ENCODE data around the gene LTA4H.
A peak's percentile ranks its signal among the peaks of the same experiment; 100 is the strongest.
"Not testable (repeated sequence)": the region's sequence is repeated elsewhere in the genome, so short reads cannot be mapped to it uniquely, and the experiment has no call there.

The LTA4H gene

GRCh38 chr12:96069511-96070231 is 34.3 kb upstream of the LTA4H start:
- no peak for DNase-seq (ENCODE audit: low read depth, low spot score)
- Histone ChIP-seq H3K4me3 (ENCODE audit: low read length) (no peak overlapping the region), H3K4me1 (ENCODE audit: control insufficient read depth, insufficient read depth, low read length) (no peaks in the 10 kb centered on the region), H3K27me3 (ENCODE audit: control insufficient read depth, insufficient read depth, low read length) (no peaks in the 10 kb centered on the region), H3K27ac (ENCODE audit: low read length) (no peak overlapping the region), H3K9me3 (ENCODE audit: control insufficient read depth, insufficient read depth, low read length) (no peaks in the 10 kb centered on the region), H3K36me3 (ENCODE audit: control insufficient read depth, insufficient read depth, low read length) (no peaks in the 10 kb centered on the region)
- WGBS (ENCODE audit: insufficient coverage, insufficient read length), result no CpG with 5 or more reads among the region's 7 CpGs

- Histone ChIP-seq H3K27me3 (ENCODE audit: control insufficient read depth, insufficient read depth, low read length) (no peaks in the 10 kb centered on the region), H3K4me3 (ENCODE audit: low read length) (no peak overlapping the region), H3K27ac (ENCODE audit: low read length) (no peak overlapping the region), H3K9me3 (ENCODE audit: control insufficient read depth, insufficient read depth, low read length) (no peaks in the 10 kb centered on the region), H3K4me1 (ENCODE audit: control insufficient read depth, insufficient read depth, low read length) (no peaks in the 10 kb centered on the region), H3K36me3 (ENCODE audit: control insufficient read depth, insufficient read depth, low read length) (no peaks in the 10 kb centered on the region)
- no CpG with 5 or more reads among the region's 2 CpGs for WGBS (ENCODE audit: insufficient coverage, insufficient read length)
- DNase-seq (ENCODE audit: low read depth, low spot score), result no peak
Measured at GRCh38 chr12:96068636-96069035, 33.2 kb upstream of the LTA4H start.

GRCh38 chr12:96068111-96068510 is 32.7 kb upstream of the LTA4H start:
- no CpG with 5 or more reads among the region's 5 CpGs for WGBS (ENCODE audit: insufficient coverage, insufficient read length)
- no peaks in the 10 kb centered on the region for H3K36me3 ChIP-seq (ENCODE audit: control insufficient read depth, insufficient read depth, low read length)
- H3K4me3 ChIP-seq (ENCODE audit: low read length), result no peak overlapping the region
- no peak for DNase-seq (ENCODE audit: low read depth, low spot score)
- H3K4me1 ChIP-seq (ENCODE audit: control insufficient read depth, insufficient read depth, low read length), result no peaks in the 10 kb centered on the region
- no peaks in the 10 kb centered on the region for H3K9me3 ChIP-seq (ENCODE audit: control insufficient read depth, insufficient read depth, low read length)
- no peaks in the 10 kb centered on the region for H3K27me3 ChIP-seq (ENCODE audit: control insufficient read depth, insufficient read depth, low read length)
- no peak overlapping the region for H3K27ac ChIP-seq (ENCODE audit: low read length)

- DNase-seq (ENCODE audit: low read depth, low spot score), result not testable (repeated sequence)
- no CpG with 5 or more reads among the region's 3 CpGs for WGBS (ENCODE audit: insufficient coverage, insufficient read length)
Measured at GRCh38 chr12:96065776-96066175, 30.4 kb upstream of the LTA4H start.

GRCh38 chr12:96064966-96065365 is 29.6 kb upstream of the LTA4H start:
- Histone ChIP-seq H3K4me1 (ENCODE audit: control insufficient read depth, insufficient read depth, low read length) (no peaks in the 10 kb centered on the region), H3K27ac (ENCODE audit: low read length) (no peak overlapping the region), H3K4me3 (ENCODE audit: low read length) (no peak overlapping the region), H3K9me3 (ENCODE audit: control insufficient read depth, insufficient read depth, low read length) (no peaks in the 10 kb centered on the region), H3K27me3 (ENCODE audit: control insufficient read depth, insufficient read depth, low read length) (no peaks in the 10 kb centered on the region), H3K36me3 (ENCODE audit: control insufficient read depth, insufficient read depth, low read length) (no peaks in the 10 kb centered on the region)
- no peak for DNase-seq (ENCODE audit: low read depth, low spot score)
- no CpG with 5 or more reads among the region's 5 CpGs for WGBS (ENCODE audit: insufficient coverage, insufficient read length)

More at GRCh38 chr12:96065776-96066175, 30.4 kb upstream of the LTA4H start:
- H3K4me3 ChIP-seq (ENCODE audit: low read length); H3K27me3 ChIP-seq (ENCODE audit: control insufficient read depth, insufficient read depth, low read length); H3K27ac ChIP-seq (ENCODE audit: low read length); H3K9me3 ChIP-seq (ENCODE audit: control insufficient read depth, insufficient read depth, low read length); H3K36me3 ChIP-seq (ENCODE audit: control insufficient read depth, insufficient read depth, low read length); H3K4me1 ChIP-seq (ENCODE audit: control insufficient read depth, insufficient read depth, low read length): not testable (repeated sequence)

GRCh38 chr12:96064271-96064670 is 28.9 kb upstream of the LTA4H start:
- H3K27me3 ChIP-seq (ENCODE audit: control insufficient read depth, insufficient read depth, low read length), result no peaks in the 10 kb centered on the region
- no peak overlapping the region for H3K4me3 ChIP-seq (ENCODE audit: low read length)
- no CpG with 5 or more reads among the region's 2 CpGs for WGBS (ENCODE audit: insufficient coverage, insufficient read length)
- no peaks in the 10 kb centered on the region for H3K36me3 ChIP-seq (ENCODE audit: control insufficient read depth, insufficient read depth, low read length)
- H3K4me1 ChIP-seq (ENCODE audit: control insufficient read depth, insufficient read depth, low read length), result no peaks in the 10 kb centered on the region
- no peak overlapping the region for H3K27ac ChIP-seq (ENCODE audit: low read length)
- DNase-seq (ENCODE audit: low read depth, low spot score), result no peak
- H3K9me3 ChIP-seq (ENCODE audit: control insufficient read depth, insufficient read depth, low read length), result no peaks in the 10 kb centered on the region

- H3K4me1 ChIP-seq (ENCODE audit: control insufficient read depth, insufficient read depth, low read length), result no peaks in the 10 kb centered on the region
- H3K27me3 ChIP-seq (ENCODE audit: control insufficient read depth, insufficient read depth, low read length), result no peaks in the 10 kb centered on the region
- H3K9me3 ChIP-seq (ENCODE audit: control insufficient read depth, insufficient read depth, low read length), result no peaks in the 10 kb centered on the region
- no peaks in the 10 kb centered on the region for H3K36me3 ChIP-seq (ENCODE audit: control insufficient read depth, insufficient read depth, low read length)
- no peak for DNase-seq (ENCODE audit: low read depth, low spot score)
- WGBS (ENCODE audit: insufficient coverage, insufficient read length), result 100% methylated on average over 2 of the region's 4 CpGs
- H3K4me3 ChIP-seq (ENCODE audit: low read length), result no peak overlapping the region
- H3K27ac ChIP-seq (ENCODE audit: low read length), result no peak overlapping the region
Measured at GRCh38 chr12:96063046-96063445, 27.7 kb upstream of the LTA4H start.

GRCh38 chr12:96061864-96062453 is 26.6 kb upstream of the LTA4H start:
- no peaks in the 10 kb centered on the region for H3K9me3 ChIP-seq (ENCODE audit: control insufficient read depth, insufficient read depth, low read length)
- H3K4me3 ChIP-seq (ENCODE audit: low read length), result no peak overlapping the region
- WGBS (ENCODE audit: insufficient coverage, insufficient read length), result no CpG with 5 or more reads among the region's 4 CpGs
- peak; percentile 84 for DNase-seq (ENCODE audit: low read depth, low spot score)
- no peaks in the 10 kb centered on the region for H3K27me3 ChIP-seq (ENCODE audit: control insufficient read depth, insufficient read depth, low read length)
- no peak overlapping the region for H3K27ac ChIP-seq (ENCODE audit: low read length)
- no peaks in the 10 kb centered on the region for H3K36me3 ChIP-seq (ENCODE audit: control insufficient read depth, insufficient read depth, low read length)
- H3K4me1 ChIP-seq (ENCODE audit: control insufficient read depth, insufficient read depth, low read length), result no peaks in the 10 kb centered on the region

- H3K36me3 ChIP-seq (ENCODE audit: control insufficient read depth, insufficient read depth, low read length), result no peaks in the 10 kb centered on the region
- WGBS (ENCODE audit: insufficient coverage, insufficient read length), result 100% methylated on average over 1 of the region's 3 CpGs
Measured at GRCh38 chr12:96061323-96061722, 25.9 kb upstream of the LTA4H start.

GRCh38 chr12:96060041-96060440 is 24.7 kb upstream of the LTA4H start:
- no CpG with 5 or more reads among the region's 7 CpGs for WGBS (ENCODE audit: insufficient coverage, insufficient read length)
- Histone ChIP-seq H3K4me3 (ENCODE audit: low read length) (no peak overlapping the region), H3K27me3 (ENCODE audit: control insufficient read depth, insufficient read depth, low read length) (no peaks in the 10 kb centered on the region), H3K4me1 (ENCODE audit: control insufficient read depth, insufficient read depth, low read length) (no peaks in the 10 kb centered on the region), H3K9me3 (ENCODE audit: control insufficient read depth, insufficient read depth, low read length) (no peaks in the 10 kb centered on the region; the same call in 1 of the 2 replicates), H3K27ac (ENCODE audit: low read length) (no peak overlapping the region), H3K36me3 (ENCODE audit: control insufficient read depth, insufficient read depth, low read length) (no peaks in the 10 kb centered on the region)
- DNase-seq (ENCODE audit: low read depth, low spot score), result no peak

More at GRCh38 chr12:96061323-96061722, 25.9 kb upstream of the LTA4H start:
- Histone ChIP-seq H3K9me3 (ENCODE audit: control insufficient read depth, insufficient read depth, low read length) (no peaks in the 10 kb centered on the region; the same call in 1 of the 2 replicates), H3K27me3 (ENCODE audit: control insufficient read depth, insufficient read depth, low read length) (no peaks in the 10 kb centered on the region), H3K4me3 (ENCODE audit: low read length) (no peak overlapping the region), H3K4me1 (ENCODE audit: control insufficient read depth, insufficient read depth, low read length) (no peaks in the 10 kb centered on the region), H3K27ac (ENCODE audit: low read length) (no peak overlapping the region)
- DNase-seq (ENCODE audit: low read depth, low spot score), result no peak

Data from iPS DF 6.9 (cell line).